Chondrocyte (in vitro differentiated cells): ENCODE measurements around the gene RSL24D1. TPM values are rescaled to one million over a fixed set of nuclear protein-coding genes. Genes with fewer than 3 reads are reported as not detected.

Source experiments
- DNase-seq: peaks from one replicate; pipeline ENCODE4 v3.0.0; 2021; ENCODE audit warnings: mixed read lengths, low spot score
- H3K27ac Mint-ChIP-seq: one replicate; pipeline ENCODE4 v1.8.0; 2021; ENCODE audit warnings: mild to moderate bottlenecking, moderate library complexity, mixed read lengths; ENCODE audit not compliant: unreplicated experiment
- H3K27me3 Mint-ChIP-seq: 2 replicates; pipeline ENCODE4 v1.8.0; 2021; ENCODE audit warnings: low read depth, mixed read lengths
- H3K36me3 Mint-ChIP-seq: 2 replicates; pipeline ENCODE4 v1.8.0; 2021; ENCODE audit warnings: low read depth, mixed read lengths
- H3K4me1 Mint-ChIP-seq: 2 replicates; pipeline ENCODE4 v1.8.0; 2021; ENCODE audit warnings: low read depth, mild to moderate bottlenecking, mixed read lengths
- H3K4me3 Mint-ChIP-seq: one replicate; pipeline ENCODE4 v1.8.0; 2021; ENCODE audit warnings: mild to moderate bottlenecking, moderate library complexity, mixed read lengths; ENCODE audit not compliant: unreplicated experiment
- H3K9me3 Mint-ChIP-seq: 2 replicates; pipeline ENCODE4 v1.8.0; 2021; ENCODE audit warnings: low read depth, mixed read lengths
- total RNA-seq: library from RNA; stranded (reverse); gene quantifications from 3 replicates; pipeline ENCODE4 v1.2.1, GENCODE V29; 2021
- TF ChIP-seq, protein P1 (sequence below): fragments of 200-600 bp; sonication (generic); IDR thresholded peaks from 2 replicates; pipeline ENCODE4 v1.5.0; 2021; ENCODE audit warnings: antibody characterized with exemption, mild to moderate bottlenecking, moderate library complexity

Gene RSL24D1
- total RNA-seq, 1 donor from 2014 or later = 61.3 TPM

DNA sequence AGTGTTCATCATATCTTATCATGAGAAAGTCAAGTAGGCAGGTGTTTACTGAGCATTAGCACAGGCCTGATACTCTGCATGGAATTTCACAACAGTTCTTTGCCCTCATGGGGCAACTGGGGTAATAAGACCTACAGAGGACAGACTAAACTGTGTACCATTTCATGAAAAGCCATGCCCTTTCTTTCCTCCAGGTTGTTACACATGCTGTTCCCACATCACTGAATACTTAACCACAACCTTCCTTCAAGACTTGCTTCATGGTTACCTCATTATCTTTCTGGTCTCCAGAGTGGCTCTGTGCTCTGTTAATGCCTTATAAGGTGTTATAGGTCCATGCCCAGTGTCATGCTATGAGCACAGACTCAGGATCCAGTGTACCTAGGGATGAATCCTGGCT, 28.2 kb upstream of the RSL24D1 start:
- Mint-ChIP-seq H3K4me1 (peaks cover 14% of the 10 kb centered on the region), H3K4me3 (no peak overlapping the region), H3K9me3 (no peaks in the 10 kb centered on the region), H3K36me3 (no peaks in the 10 kb centered on the region), H3K27me3 (no peaks in the 10 kb centered on the region), H3K27ac (no peak overlapping the region)
- no peak for DNase-seq
- TF ChIP-seq, protein P1, sequence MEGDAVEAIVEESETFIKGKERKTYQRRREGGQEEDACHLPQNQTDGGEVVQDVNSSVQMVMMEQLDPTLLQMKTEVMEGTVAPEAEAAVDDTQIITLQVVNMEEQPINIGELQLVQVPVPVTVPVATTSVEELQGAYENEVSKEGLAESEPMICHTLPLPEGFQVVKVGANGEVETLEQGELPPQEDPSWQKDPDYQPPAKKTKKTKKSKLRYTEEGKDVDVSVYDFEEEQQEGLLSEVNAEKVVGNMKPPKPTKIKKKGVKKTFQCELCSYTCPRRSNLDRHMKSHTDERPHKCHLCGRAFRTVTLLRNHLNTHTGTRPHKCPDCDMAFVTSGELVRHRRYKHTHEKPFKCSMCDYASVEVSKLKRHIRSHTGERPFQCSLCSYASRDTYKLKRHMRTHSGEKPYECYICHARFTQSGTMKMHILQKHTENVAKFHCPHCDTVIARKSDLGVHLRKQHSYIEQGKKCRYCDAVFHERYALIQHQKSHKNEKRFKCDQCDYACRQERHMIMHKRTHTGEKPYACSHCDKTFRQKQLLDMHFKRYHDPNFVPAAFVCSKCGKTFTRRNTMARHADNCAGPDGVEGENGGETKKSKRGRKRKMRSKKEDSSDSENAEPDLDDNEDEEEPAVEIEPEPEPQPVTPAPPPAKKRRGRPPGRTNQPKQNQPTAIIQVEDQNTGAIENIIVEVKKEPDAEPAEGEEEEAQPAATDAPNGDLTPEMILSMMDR = no peak

- Mint-ChIP-seq H3K4me3 (no peak overlapping the region), H3K36me3 (peaks cover 3% of the 10 kb centered on the region), H3K27ac (no peak overlapping the region), H3K9me3 (no peaks in the 10 kb centered on the region), H3K4me1 (peaks cover 14% of the 10 kb centered on the region), H3K27me3 (no peaks in the 10 kb centered on the region)
- TF ChIP-seq, protein P1 = no peak
- DNase-seq = no peak
Observed at GRCh38 chr15:55222588-55222987, 25.8 kb upstream of the RSL24D1 start.

GRCh38 chr15:55221090-55222011, 24.6 kb upstream of the RSL24D1 start:
- no peak for DNase-seq
- TF ChIP-seq, protein P1 = no peak
- Mint-ChIP-seq H3K27ac (peak overlapping the region; percentile 95), H3K36me3 (peaks cover 3% of the 10 kb centered on the region), H3K27me3 (no peaks in the 10 kb centered on the region), H3K4me1 (peaks cover 14% of the 10 kb centered on the region), H3K9me3 (no peaks in the 10 kb centered on the region), H3K4me3 (no peak overlapping the region)

DNA sequence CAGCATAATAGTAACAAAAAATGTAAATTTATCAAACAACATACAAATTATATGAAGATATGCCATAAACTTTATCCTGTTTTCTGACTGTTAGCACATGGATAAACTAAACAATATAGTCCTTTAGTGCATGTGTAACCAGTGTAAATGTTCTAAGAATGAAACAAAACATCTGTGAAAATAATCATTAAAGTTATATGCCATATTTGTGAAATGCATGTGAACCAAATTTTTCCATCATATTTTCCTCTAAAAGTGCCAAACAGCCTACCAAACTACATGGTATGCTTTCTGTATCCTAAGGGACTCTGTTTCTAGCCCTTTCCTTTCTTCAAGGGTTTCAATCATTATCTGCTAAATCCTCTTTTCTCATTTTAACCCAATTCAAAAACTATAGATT, 23.9 kb upstream of the RSL24D1 start:
- TF ChIP-seq, protein P1 = no peak
- H3K27me3 Mint-ChIP-seq = no peaks in the 10 kb centered on the region
- peaks cover 14% of the 10 kb centered on the region for H3K4me1 Mint-ChIP-seq
- no peak overlapping the region for H3K4me3 Mint-ChIP-seq
- no peaks in the 10 kb centered on the region for H3K9me3 Mint-ChIP-seq
- peak overlapping the region; percentile 95 for H3K27ac Mint-ChIP-seq
- DNase-seq = no peak
- H3K36me3 Mint-ChIP-seq = peaks cover 3% of the 10 kb centered on the region

- no peaks in the 10 kb centered on the region for H3K27me3 Mint-ChIP-seq
- peaks cover 14% of the 10 kb centered on the region for H3K4me1 Mint-ChIP-seq
- peaks cover 3% of the 10 kb centered on the region for H3K36me3 Mint-ChIP-seq
Observed at GRCh38 chr15:55218056-55218455, 21.3 kb upstream of the RSL24D1 start.

More at GRCh38 chr15:55218056-55218455, 21.3 kb upstream of the RSL24D1 start:
- Mint-ChIP-seq H3K4me3 (no peak overlapping the region), H3K9me3 (no peaks in the 10 kb centered on the region), H3K27ac (no peak overlapping the region)
- TF ChIP-seq, protein P1 = no peak
- no peak for DNase-seq
